Activated T-cell treated with anti-CD3 and anti-CD28 coated beads for 4 hours (primary cell): ENCODE data around the gene TNFSF15.
"Not testable (repeated sequence)": the region's sequence is repeated elsewhere in the genome, so short reads cannot be mapped to it uniquely, and the experiment has no call there.

Experiments used
- DNase-seq: peaks from one replicate; pipeline ENCODE4 v3.0.0-alpha.2; 2020

The TNFSF15 gene

DNA sequence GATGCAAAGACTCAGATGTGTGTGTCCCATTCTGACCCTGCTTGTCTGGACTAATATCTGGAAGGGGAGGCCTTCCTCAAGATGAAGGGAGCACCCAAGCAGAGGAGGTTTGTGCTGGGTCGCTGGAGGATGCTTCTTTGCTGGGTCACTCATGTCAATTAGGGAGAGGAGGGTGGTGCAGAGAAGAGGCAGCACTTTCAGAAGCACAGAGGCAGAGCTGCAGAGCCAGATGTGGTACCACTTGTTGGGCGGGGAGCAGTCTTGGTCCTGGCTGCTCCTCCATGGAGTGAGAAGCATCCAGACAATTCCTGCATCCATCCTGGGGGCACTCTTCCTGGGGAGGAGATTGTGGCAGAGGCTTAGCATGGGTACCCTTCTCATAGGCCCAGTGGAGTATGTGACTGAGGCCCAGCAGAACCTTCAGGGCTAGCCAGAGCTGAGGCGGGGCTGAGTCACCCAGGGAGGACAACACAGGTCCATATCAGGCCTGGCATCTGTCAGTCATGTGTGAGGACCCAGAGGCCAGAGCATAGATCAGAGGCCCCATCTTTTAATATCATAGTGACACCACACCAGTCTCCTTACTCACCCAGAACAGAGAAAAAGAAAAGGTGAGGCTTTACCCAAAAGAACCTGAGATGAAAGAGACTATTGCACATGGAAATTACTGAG is 59.8 kb downstream of the TNFSF15 start:
- no peak for DNase-seq

DNA sequence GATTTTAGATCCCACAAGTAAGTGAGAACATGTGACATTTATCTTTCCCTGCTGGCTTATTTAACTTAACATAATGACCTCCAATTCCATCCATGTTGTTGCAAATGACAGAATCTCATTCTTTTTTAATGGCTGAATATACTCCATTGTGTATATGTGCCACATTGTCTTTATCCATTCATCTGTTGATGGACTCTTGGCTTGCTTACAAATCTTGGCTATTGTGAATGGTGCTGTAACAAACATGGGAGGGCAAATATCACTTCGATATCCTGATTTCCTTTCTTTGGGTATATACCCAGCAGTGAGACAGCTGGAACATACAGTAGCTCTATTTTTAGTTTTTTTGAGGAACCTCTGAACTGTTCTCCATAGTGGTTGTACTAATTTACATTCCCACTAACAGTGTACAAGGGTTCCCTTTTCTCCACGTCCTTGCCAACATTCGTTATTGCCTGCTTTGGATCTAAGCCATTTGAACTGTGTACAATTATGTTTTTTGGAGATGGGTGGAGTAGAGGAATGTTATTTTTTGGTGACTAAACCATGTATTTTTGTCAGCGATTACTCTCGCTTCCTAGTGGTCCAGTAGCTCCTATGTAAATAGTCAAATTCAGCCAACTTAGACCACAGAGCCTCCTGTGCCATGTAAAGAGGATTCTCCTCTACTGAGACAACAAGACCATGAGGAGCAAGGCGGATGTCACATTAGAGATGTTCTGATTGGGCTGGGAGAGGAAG is 60.6 kb downstream of the TNFSF15 start:
- no peak for DNase-seq

DNA sequence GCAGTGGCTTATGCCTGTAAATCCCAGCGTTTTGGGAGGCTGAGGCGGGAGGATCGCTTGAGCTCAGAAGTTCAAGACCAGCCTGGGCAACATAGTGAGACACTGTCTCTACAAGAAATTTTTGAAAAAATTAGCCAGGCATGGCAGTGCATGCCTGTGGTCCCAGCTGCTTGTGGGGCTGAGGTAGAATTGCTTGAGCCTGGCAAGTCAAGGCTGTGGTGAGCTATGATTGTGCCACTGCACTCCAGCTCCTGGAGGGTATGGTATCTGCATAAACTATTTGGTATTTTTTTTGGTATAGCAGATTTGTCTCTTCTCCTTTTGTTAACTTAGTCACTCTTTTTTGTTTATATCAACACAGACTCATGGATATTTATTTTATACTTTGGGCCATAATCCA is 62.4 kb downstream of the TNFSF15 start:
- DNase-seq: no peak

DNA sequence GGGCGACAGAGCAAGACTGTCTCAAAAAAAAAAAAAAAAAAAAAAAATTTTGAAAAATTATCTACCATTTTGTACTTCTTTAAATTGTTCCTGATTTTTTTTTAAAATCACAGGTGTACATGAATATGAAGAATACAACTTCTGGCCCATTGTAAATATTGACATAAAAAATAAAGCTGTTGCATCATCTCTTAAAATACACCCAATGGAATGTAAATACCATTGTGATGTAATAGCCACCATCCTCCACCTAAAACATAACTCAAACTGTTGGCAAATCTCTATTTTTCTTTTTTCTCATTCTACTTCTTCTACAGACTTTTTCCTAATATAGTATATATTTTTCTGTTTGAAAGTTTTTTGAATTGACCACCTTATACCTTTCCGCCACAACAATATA is 62.9 kb downstream of the TNFSF15 start:
- DNase-seq: no peak

DNA sequence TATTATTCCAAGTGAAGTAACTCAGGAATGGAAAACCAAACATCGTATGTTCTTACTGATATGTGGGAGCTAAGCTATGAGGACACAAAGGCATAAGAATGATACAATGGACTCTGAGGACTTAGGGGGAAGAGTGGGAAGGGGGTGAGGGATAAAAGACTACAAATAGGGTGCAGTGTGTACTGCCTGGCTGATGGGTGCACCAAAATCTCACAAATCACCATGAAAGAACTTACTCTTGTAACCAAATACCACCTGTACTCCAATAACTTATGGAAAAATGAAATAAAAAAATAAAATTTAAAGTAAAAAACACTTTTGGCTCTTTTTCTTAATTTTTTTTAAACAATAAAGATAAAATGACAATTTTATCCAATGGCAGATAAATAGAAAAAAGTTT is 64.3 kb downstream of the TNFSF15 start:
- DNase-seq: not testable (repeated sequence)

DNA sequence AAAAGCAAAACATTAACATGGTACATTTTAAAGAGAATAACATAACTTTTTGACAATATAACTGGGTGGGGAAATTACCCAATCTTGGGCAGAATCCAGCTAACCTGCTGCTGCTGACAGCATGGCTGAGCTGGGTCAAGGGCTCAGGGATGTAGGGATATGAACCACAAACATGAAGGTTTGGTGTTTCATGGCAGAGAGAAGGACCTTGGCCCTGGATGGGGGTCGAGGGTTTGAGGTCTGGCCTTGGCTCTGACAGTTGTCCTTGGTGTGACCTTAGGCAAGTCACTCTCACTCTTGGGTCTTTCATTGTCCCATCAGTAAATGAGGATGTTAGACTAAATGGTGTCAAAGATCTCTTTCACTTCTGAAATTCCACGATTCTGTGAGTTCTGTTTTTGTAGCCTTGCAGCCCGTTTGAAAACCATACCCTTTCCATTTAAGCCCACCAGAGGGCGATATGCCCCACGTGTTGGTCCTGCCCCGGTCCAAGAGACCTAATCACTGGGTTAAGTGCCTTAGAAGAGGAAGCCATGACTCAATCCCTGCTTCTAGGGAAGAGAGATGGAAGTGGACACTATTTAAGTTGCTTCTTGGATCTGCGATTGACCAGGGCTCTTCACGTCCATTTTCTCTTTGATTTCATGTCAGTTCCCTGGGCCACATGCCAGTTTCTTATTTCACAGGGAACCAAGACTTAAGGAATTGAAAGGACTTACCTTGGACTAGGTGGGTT is 67.1 kb downstream of the TNFSF15 start:
- peak; percentile 68 for DNase-seq

DNA sequence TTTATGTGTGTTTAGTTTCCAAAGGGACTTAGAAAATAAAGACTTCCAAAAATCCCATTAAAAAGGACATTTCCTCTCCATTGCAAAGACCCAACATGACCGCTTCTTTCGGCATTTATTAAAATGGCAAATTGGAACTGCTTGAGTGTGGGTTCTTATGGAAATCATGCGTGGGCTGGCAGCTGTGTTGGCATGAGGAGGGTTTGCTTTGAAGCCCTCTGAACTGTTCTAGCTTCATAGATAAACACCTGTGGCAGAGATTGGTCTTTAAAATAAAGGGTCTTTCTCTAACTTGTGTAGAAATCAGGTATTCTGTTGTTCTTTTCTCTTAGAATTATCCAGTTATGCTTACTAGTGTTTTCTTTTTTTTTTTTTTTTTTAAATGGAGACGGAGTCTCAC is 68.0 kb downstream of the TNFSF15 start:
- DNase-seq: peak; percentile 14

DNA sequence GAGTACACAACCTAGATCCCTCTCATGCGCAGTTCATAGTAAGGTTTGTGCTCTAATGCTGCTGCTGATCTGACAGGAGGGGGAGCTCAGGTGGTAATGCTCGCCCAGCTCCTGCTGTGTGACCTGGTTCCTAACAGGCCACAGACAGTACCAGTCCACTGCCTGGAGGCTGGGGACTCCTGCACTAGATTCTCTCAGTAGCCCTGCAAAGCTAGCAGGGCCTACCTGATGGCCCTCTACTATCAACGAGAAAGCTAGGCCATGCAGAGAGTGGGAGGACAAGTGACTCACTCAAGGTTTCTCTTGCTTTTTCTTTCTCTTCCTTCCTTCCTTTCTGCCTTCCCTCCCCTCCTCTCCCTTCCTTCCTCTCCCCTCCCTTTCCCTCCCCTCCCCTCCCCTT is 68.7 kb downstream of the TNFSF15 start:
- DNase-seq: peak; percentile 27

DNA sequence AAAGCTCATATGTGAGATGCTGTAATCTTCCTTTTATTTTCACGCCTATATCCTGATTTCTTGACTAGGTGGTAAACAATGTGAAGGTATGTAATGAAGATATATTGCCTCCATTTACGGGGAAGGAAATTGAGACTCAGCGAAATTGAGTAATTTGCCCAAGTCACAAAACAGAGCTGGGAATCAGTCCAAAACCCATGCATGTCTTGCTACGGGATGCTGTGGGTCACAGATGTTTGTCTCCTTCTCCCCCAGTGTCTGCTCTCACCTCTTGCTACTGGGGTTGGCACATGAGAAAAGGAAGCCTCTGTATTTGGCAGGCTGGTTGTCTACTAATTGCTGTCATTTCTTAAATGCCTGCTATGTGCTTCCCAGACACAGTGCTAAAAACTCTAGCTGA is 70.1 kb downstream of the TNFSF15 start:
- no peak for DNase-seq

DNA sequence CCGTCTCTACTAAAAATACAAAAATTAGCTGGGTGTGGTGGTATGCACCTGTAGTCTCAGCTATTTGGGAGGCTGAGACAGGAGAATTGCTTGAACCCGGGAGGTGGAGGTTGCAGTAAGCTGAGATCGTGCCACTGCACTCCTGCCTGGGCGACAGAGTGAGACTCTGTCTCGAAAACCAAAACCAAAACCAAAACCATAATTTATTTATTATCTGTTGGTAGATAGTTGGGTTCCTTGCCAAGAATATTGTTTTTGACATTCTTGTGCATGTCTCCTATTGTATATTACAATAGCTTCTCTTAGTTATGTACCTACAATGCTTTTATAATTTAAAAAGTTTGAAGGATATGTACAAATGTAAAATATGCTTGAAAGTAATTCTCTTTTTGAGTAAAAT is 70.7 kb downstream of the TNFSF15 start:
- not testable (repeated sequence) for DNase-seq
